Activated CD4-positive, alpha-beta memory T cell treated with anti-CD3 and anti-CD28 coated beads, Interleukin-2, amount 10 ng/mL, durations not matched to agents 7 days and 5 days (primary cell): ENCODE measurements around the gene C19orf67. TPM values are rescaled to one million over a fixed set of nuclear protein-coding genes. Genes with fewer than 3 reads are reported as not detected.
A peak's percentile ranks its signal among the peaks of the same experiment; 100 is the strongest.

Experiments
- CTCF ChIA-PET: fragments of 350-600 bp; sonication (Branson Sonifier 250); formaldehyde crosslinking; loops from one replicate; lab custom pipeline; 2021; ENCODE audit warnings: antibody characterized with exemption, inconsistent platforms; lab: Charles Lee
- POLR2A ChIA-PET: fragments of 350-600 bp; sonication (Branson Sonifier 250); formaldehyde crosslinking; loops from one replicate; lab custom pipeline; 2021; ENCODE audit warnings: antibody characterized with exemption; lab: Charles Lee
- DNase-seq: peaks from one replicate; pipeline ENCODE4 v3.0.0-alpha.2; 2020
- H3K27ac Mint-ChIP-seq: one replicate; pipeline ENCODE4 v1.8.0; 2021; ENCODE audit warnings: mild to moderate bottlenecking, mixed read lengths
- H3K27me3 Mint-ChIP-seq: one replicate; pipeline ENCODE4 v1.8.0; 2021; ENCODE audit warnings: mixed read lengths
- H3K36me3 Mint-ChIP-seq: one replicate; pipeline ENCODE4 v1.8.0; 2021; ENCODE audit warnings: low read depth, mixed read lengths
- H3K4me1 Mint-ChIP-seq: one replicate; pipeline ENCODE4 v1.8.0; 2021; ENCODE audit warnings: mixed read lengths
- H3K4me3 Mint-ChIP-seq: one replicate; pipeline ENCODE4 v1.8.0; 2021; ENCODE audit warnings: mild to moderate bottlenecking, mixed read lengths
- H3K9me3 Mint-ChIP-seq: one replicate; pipeline ENCODE4 v1.8.0; 2021; ENCODE audit warnings: mixed read lengths
- total RNA-seq, 2 experiments: library from RNA; stranded (reverse); gene quantifications; one replicate each; pipeline ENCODE4 v1.2.3, GENCODE V29; 2021

C19orf67 gene
- total RNA-seq, 2 experiments from 2014 or later = 0.35 TPM; not detected in 1

GRCh38 chr19:14106840-14107239, 21.3 kb upstream of the C19orf67 start:
- CTCF ChIA-PET = no interaction called here
- DNase-seq = no peak
- Mint-ChIP-seq H3K4me3 (no peak overlapping the region), H3K27me3 (no peaks in the 10 kb centered on the region), H3K4me1 (peaks cover 6% of the 10 kb centered on the region), H3K36me3 (no peaks in the 10 kb centered on the region), H3K9me3 (no peaks in the 10 kb centered on the region), H3K27ac (no peak overlapping the region)
- POLR2A ChIA-PET = no interaction called here

GRCh38 chr19:14105680-14106079, 20.1 kb upstream of the C19orf67 start:
- no peak overlapping the region for H3K4me3 Mint-ChIP-seq
- H3K36me3 Mint-ChIP-seq = no peaks in the 10 kb centered on the region
- H3K27me3 Mint-ChIP-seq = no peaks in the 10 kb centered on the region
- peaks cover 3% of the 10 kb centered on the region for H3K4me1 Mint-ChIP-seq
- CTCF ChIA-PET = no interaction called here
- no peaks in the 10 kb centered on the region for H3K9me3 Mint-ChIP-seq
- peak overlapping the region; percentile 35 for H3K27ac Mint-ChIP-seq
- POLR2A ChIA-PET = interaction anchor here (0.7 kb wide), 1 partner anchor 31 kb away, joined by 3 read pairs; the partner anchor contains the start of gene ASF1B
- DNase-seq = no peak

- ChIA-PET CTCF (interaction anchor here (0.7 to 1.2 kb wide), 3 partner anchors 31 to 38 kb away, joined by 3 to 4 read pairs (median 3); partner anchors contain the start of genes ASF1B and MISP3), POLR2A (interaction anchor here (0.8 to 1.2 kb wide), 3 partner anchors 12 to 221 kb away, joined by 3 to 6 read pairs (median 4); no protein-coding TSS in a partner anchor)
- Mint-ChIP-seq H3K4me1 (peaks cover 3% of the 10 kb centered on the region), H3K27me3 (no peaks in the 10 kb centered on the region), H3K9me3 (no peaks in the 10 kb centered on the region), H3K4me3 (no peak overlapping the region), H3K36me3 (no peaks in the 10 kb centered on the region), H3K27ac (no peak overlapping the region)
- DNase-seq = no peak
Observed at GRCh38 chr19:14103310-14103709, 17.7 kb upstream of the C19orf67 start.

- POLR2A ChIA-PET = interaction anchor here (0.8 to 1.2 kb wide), 3 partner anchors 11 to 220 kb away, joined by 3 to 6 read pairs (median 4); no protein-coding TSS in a partner anchor
- peaks cover 3% of the 10 kb centered on the region for H3K4me1 Mint-ChIP-seq
Observed at GRCh38 chr19:14102756-14103155, 17.2 kb upstream of the C19orf67 start.

GRCh38 chr19:14102102-14102696, 16.6 kb upstream of the C19orf67 start:
- peaks cover 3% of the 10 kb centered on the region for H3K4me1 Mint-ChIP-seq
- H3K4me3 Mint-ChIP-seq = no peak overlapping the region
- DNase-seq = no peak
- H3K36me3 Mint-ChIP-seq = peaks cover 1% of the 10 kb centered on the region
- ChIA-PET POLR2A (interaction anchor here (0.8 kb wide), 1 partner anchor 220 kb away, joined by 4 read pairs; no protein-coding TSS in a partner anchor), CTCF (interaction anchor here (0.6 to 1.5 kb wide), 2 partner anchors 13 to 120 kb away, joined by 3 to 4 read pairs; no protein-coding TSS in a partner anchor)
- no peak overlapping the region for H3K27ac Mint-ChIP-seq
- no peaks in the 10 kb centered on the region for H3K27me3 Mint-ChIP-seq
- no peaks in the 10 kb centered on the region for H3K9me3 Mint-ChIP-seq

More at GRCh38 chr19:14102756-14103155, 17.2 kb upstream of the C19orf67 start:
- Mint-ChIP-seq H3K9me3 (no peaks in the 10 kb centered on the region), H3K27ac (no peak overlapping the region), H3K36me3 (no peaks in the 10 kb centered on the region), H3K27me3 (no peaks in the 10 kb centered on the region), H3K4me3 (no peak overlapping the region)
- DNase-seq = no peak
- CTCF ChIA-PET = interaction anchor here (0.6 to 1.5 kb wide), 3 partner anchors 12 to 119 kb away, joined by 3 to 4 read pairs (median 4); partner anchors contain the start of gene MISP3

- no peak for DNase-seq
- CTCF ChIA-PET = no interaction called here
- peaks cover 3% of the 10 kb centered on the region for H3K4me1 Mint-ChIP-seq
- no peak overlapping the region for H3K4me3 Mint-ChIP-seq
- no peaks in the 10 kb centered on the region for H3K27me3 Mint-ChIP-seq
- POLR2A ChIA-PET = no interaction called here
- H3K9me3 Mint-ChIP-seq = no peaks in the 10 kb centered on the region
- no peak overlapping the region for H3K27ac Mint-ChIP-seq
- peaks cover 9% of the 10 kb centered on the region for H3K36me3 Mint-ChIP-seq
Observed at GRCh38 chr19:14101003-14101545, 15.5 kb upstream of the C19orf67 start.

- Mint-ChIP-seq H3K27me3 (no peaks in the 10 kb centered on the region), H3K4me3 (no peak overlapping the region), H3K27ac (no peak overlapping the region), H3K9me3 (peaks cover 9% of the 10 kb centered on the region), H3K4me1 (peaks cover 4% of the 10 kb centered on the region), H3K36me3 (peaks cover 19% of the 10 kb centered on the region)
- ChIA-PET POLR2A (no interaction called here), CTCF (no interaction called here)
- DNase-seq = no peak
Observed at GRCh38 chr19:14097532-14098151, 12.1 kb upstream of the C19orf67 start.

- H3K27me3 Mint-ChIP-seq = no peaks in the 10 kb centered on the region
- CTCF ChIA-PET = interaction anchor here (0.8 to 1.2 kb wide), 2 partner anchors 19 to 40 kb away, joined by 4 read pairs; partner anchors contain the start of gene ASF1B
- POLR2A ChIA-PET = interaction anchor here (0.9 to 1.4 kb wide), 2 partner anchors 15 to 40 kb away, joined by 3 read pairs; partner anchors contain the start of gene ASF1B
Observed at GRCh38 chr19:14096272-14096992, 10.8 kb upstream of the C19orf67 start.

GRCh38 chr19:14094854-14095253, 9.3 kb upstream of the C19orf67 start:
- no peak for DNase-seq
- Mint-ChIP-seq H3K27ac (no peak overlapping the region), H3K4me3 (no peak overlapping the region), H3K27me3 (no peaks in the 10 kb centered on the region), H3K36me3 (peaks cover 23% of the 10 kb centered on the region), H3K9me3 (peaks cover 9% of the 10 kb centered on the region), H3K4me1 (peaks cover 11% of the 10 kb centered on the region)
- ChIA-PET CTCF (interaction anchor here (1.3 kb wide), 1 partner anchor 19 kb away, joined by 11 read pairs; no protein-coding TSS in a partner anchor), POLR2A (interaction anchor here (1.0 to 1.2 kb wide), 2 partner anchors 21 to 42 kb away, joined by 4 to 5 read pairs; partner anchors contain the start of gene ASF1B)

More at GRCh38 chr19:14096272-14096992, 10.8 kb upstream of the C19orf67 start:
- peaks cover 10% of the 10 kb centered on the region for H3K4me1 Mint-ChIP-seq
- no peak overlapping the region for H3K4me3 Mint-ChIP-seq
- H3K27ac Mint-ChIP-seq = no peak overlapping the region
- peaks cover 9% of the 10 kb centered on the region for H3K9me3 Mint-ChIP-seq
- H3K36me3 Mint-ChIP-seq = peaks cover 23% of the 10 kb centered on the region
- DNase-seq = no peak

- Mint-ChIP-seq H3K4me3 (peak overlapping the region; percentile 52), H3K9me3 (peaks cover 9% of the 10 kb centered on the region), H3K4me1 (peaks cover 18% of the 10 kb centered on the region), H3K36me3 (peaks cover 32% of the 10 kb centered on the region), H3K27me3 (no peaks in the 10 kb centered on the region), H3K27ac (no peak overlapping the region)
- ChIA-PET POLR2A (interaction anchor here (0.6 to 0.7 kb wide), 2 partner anchors 13 to 288 kb away, joined by 3 to 4 read pairs; partner anchors contain the start of gene ADGRE5), CTCF (no interaction called here)
- DNase-seq = no peak
Observed at GRCh38 chr19:14093117-14093823, 7.7 kb upstream of the C19orf67 start.

- Mint-ChIP-seq H3K27me3 (no peaks in the 10 kb centered on the region), H3K27ac (peak overlapping the region; percentile 98)
- POLR2A ChIA-PET = interaction anchor here (0.6 to 1.7 kb wide), 9 partner anchors 10 to 247 kb away, joined by 3 to 11 read pairs (median 4); partner anchors contain the start of genes ASF1B, IL27RA and PRKACA
Observed at GRCh38 chr19:14091813-14092462, 6.4 kb upstream of the C19orf67 start.

More at GRCh38 chr19:14091813-14092462, 6.4 kb upstream of the C19orf67 start:
- peaks cover 23% of the 10 kb centered on the region for H3K4me1 Mint-ChIP-seq
- peak overlapping the region; percentile 99 for H3K4me3 Mint-ChIP-seq
- DNase-seq = peak; percentile 52
- peaks cover 9% of the 10 kb centered on the region for H3K9me3 Mint-ChIP-seq
- CTCF ChIA-PET = interaction anchor here (0.8 to 1.7 kb wide), 2 partner anchors 23 to 45 kb away, joined by 4 read pairs; partner anchors contain the start of gene ASF1B
- peaks cover 32% of the 10 kb centered on the region for H3K36me3 Mint-ChIP-seq
